SK-N-SH treated with all-trans-retinoic acid at 6 μM for 48 hours (cell line): ENCODE measurements around the gene L3MBTL1.

Source experiments
- ATAC-seq: fragments of 200-7000 bp; cut with Tn5 transposase; 3 replicates; pipeline ENCODE4 v1.9.1; 2020; ENCODE audit warnings: mild to moderate bottlenecking, moderate library complexity
- ARNTL ChIP-seq: fragments of 450-650 bp; formaldehyde crosslinking; IDR thresholded peaks from 2 replicates; pipeline ENCODE4 v1.5.0; 2020; ENCODE audit warnings: low read depth, mild to moderate bottlenecking, moderate library complexity, borderline replicate concordance
- BACH2 ChIP-seq: fragments of 250-450 bp; sonication (Bioruptor Pico); IDR thresholded peaks from 2 replicates; pipeline ENCODE4 v1.9.0; 2021; ENCODE audit warnings: mild to moderate bottlenecking, borderline replicate concordance
- CSDC2 ChIP-seq: fragments of 250-450 bp; sonication (Bioruptor Pico); IDR thresholded peaks from 2 replicates; pipeline ENCODE4 v1.5.0; 2020; ENCODE audit warnings: mild to moderate bottlenecking, moderate library complexity
- ESRRG ChIP-seq: fragments of 250-450 bp; sonication (Bioruptor Pico); IDR thresholded peaks from 2 replicates; pipeline ENCODE4 v1.6.1; 2021; ENCODE audit warnings: mild to moderate bottlenecking
- GLIS3 ChIP-seq: fragments of 250-450 bp; sonication (Bioruptor Pico); IDR thresholded peaks from 2 replicates; pipeline ENCODE4 v1.5.0; 2020; ENCODE audit warnings: mild to moderate bottlenecking, moderate library complexity
- ISL1 ChIP-seq: fragments of 250-450 bp; sonication (Bioruptor Pico); IDR thresholded peaks from 2 replicates; pipeline ENCODE4 v2.1.2; 2022; ENCODE audit warnings: mild to moderate bottlenecking, moderate library complexity
- OSR1 ChIP-seq: fragments of 250-450 bp; sonication (Bioruptor Pico); IDR thresholded peaks from 2 replicates; pipeline ENCODE4 v1.8.0; 2022; ENCODE audit warnings: moderate library complexity, mild to moderate bottlenecking, inconsistent platforms
- PPARA ChIP-seq: fragments of 250-450 bp; sonication (Bioruptor Pico); IDR thresholded peaks from 2 replicates; pipeline ENCODE4 v1.5.0; 2020; ENCODE audit warnings: mild to moderate bottlenecking, borderline replicate concordance
- RARB ChIP-seq: fragments of 250-450 bp; sonication (Bioruptor Pico); IDR thresholded peaks from 2 replicates; pipeline ENCODE4 v1.8.0; 2021; ENCODE audit warnings: mild to moderate bottlenecking, moderate library complexity
- SNAI2 ChIP-seq: fragments of 250-450 bp; sonication (Bioruptor Pico); IDR thresholded peaks from 2 replicates; pipeline ENCODE4 v1.5.0; 2020; ENCODE audit warnings: mild to moderate bottlenecking, moderate library complexity
- TCF4 ChIP-seq: fragments of 250-450 bp; sonication (Bioruptor Pico); IDR thresholded peaks from 2 replicates; pipeline ENCODE4 v1.8.0; 2021; ENCODE audit warnings: mild to moderate bottlenecking, moderate library complexity, borderline replicate concordance
- TOX ChIP-seq: fragments of 250-450 bp; sonication (Bioruptor Pico); IDR thresholded peaks from 2 replicates; pipeline ENCODE4 v1.8.0; 2021; ENCODE audit warnings: mild to moderate bottlenecking, moderate library complexity, borderline replicate concordance
- ZC3H10 ChIP-seq: fragments of 250-450 bp; sonication (Bioruptor Pico); IDR thresholded peaks from 2 replicates; pipeline ENCODE4 v1.5.1; 2021; ENCODE audit warnings: mild to moderate bottlenecking, moderate library complexity
- ZFP3 ChIP-seq: fragments of 250-450 bp; sonication (Bioruptor Pico); IDR thresholded peaks from 2 replicates; pipeline ENCODE4 v1.5.0; 2020; ENCODE audit warnings: mild to moderate bottlenecking, moderate library complexity
- ZFP30 ChIP-seq: fragments of 450-650 bp; formaldehyde crosslinking; IDR thresholded peaks from 2 replicates; pipeline ENCODE4 v1.5.0; 2022; ENCODE audit warnings: mild to moderate bottlenecking, moderate library complexity
- ZNF565 ChIP-seq: fragments of 450-650 bp; formaldehyde crosslinking; conservative IDR thresholded peaks from 2 replicates; pipeline ENCODE4 v1.5.0; 2020; ENCODE audit warnings: low read depth, mild to moderate bottlenecking, moderate library complexity
- ZNF70 ChIP-seq: fragments of 450-650 bp; formaldehyde crosslinking; IDR thresholded peaks from 2 replicates; pipeline ENCODE4 v1.5.0; 2020; ENCODE audit warnings: mild to moderate bottlenecking, moderate library complexity
- ZNF8 ChIP-seq: fragments of 450-650 bp; formaldehyde crosslinking; IDR thresholded peaks from 2 replicates; pipeline ENCODE4 v1.5.0; 2020; ENCODE audit warnings: mild to moderate bottlenecking, moderate library complexity
- TF ChIP-seq, protein P1 (sequence below): fragments of 250-450 bp; sonication (Bioruptor Pico); IDR thresholded peaks from 2 replicates; pipeline ENCODE4 v1.5.1; 2020; ENCODE audit warnings: low read depth, mild to moderate bottlenecking, moderate library complexity
- TF ChIP-seq, protein P2 (sequence below): fragments of 250-450 bp; sonication (Bioruptor Pico); IDR thresholded peaks from 2 replicates; pipeline ENCODE4 v1.8.0; 2021; ENCODE audit warnings: low read depth, mild to moderate bottlenecking, moderate library complexity, borderline replicate concordance
- TF ChIP-seq, protein P3 (sequence below): fragments of 250-450 bp; sonication (Bioruptor Pico); IDR thresholded peaks from 2 replicates; pipeline ENCODE4 v1.5.0; 2020; ENCODE audit warnings: mild to moderate bottlenecking, moderate library complexity
- TF ChIP-seq, protein P4 (sequence below): fragments of 250-450 bp; sonication (Bioruptor Pico); IDR thresholded peaks from 2 replicates; pipeline ENCODE4 v1.8.0; 2020; ENCODE audit warnings: mild to moderate bottlenecking, moderate library complexity, borderline replicate concordance
- TF ChIP-seq, protein P5 (sequence below): fragments of 250-450 bp; sonication (Bioruptor Pico); IDR thresholded peaks from 2 replicates; pipeline ENCODE4 v1.5.1; 2021; ENCODE audit warnings: mild to moderate bottlenecking, moderate library complexity

The L3MBTL1 gene

DNA sequence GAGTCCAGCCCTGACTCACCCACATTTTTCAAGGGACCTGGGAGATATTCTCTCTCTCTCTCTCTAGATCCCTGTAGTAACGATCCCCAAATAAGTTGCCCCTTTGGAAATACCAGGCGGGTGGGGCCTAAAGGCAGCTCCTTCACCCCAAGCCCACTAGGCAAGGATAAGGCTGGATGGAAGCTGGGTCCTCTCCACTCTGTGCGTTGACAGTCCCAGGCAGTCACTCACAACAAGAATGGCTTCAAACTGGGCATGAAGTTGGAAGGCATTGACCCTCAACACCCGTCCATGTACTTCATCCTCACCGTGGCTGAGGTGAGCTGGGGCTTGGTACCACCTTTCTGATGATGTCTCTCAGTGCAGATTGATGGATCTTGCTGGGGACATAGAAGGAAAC, 21.6 kb downstream of the L3MBTL1 start:
- TF ChIP-seq ZFP30 = no peak
- no peak for TF ChIP-seq ZNF70
- TF ChIP-seq ESRRG (CRISPR knock-in tag) = no peak
- no peak for TF ChIP-seq ZFP3 (CRISPR knock-in tag)
- TF ChIP-seq ZC3H10 (CRISPR knock-in tag) = no peak
- no peak for TF ChIP-seq TOX
- no peak for TF ChIP-seq ARNTL (CRISPR knock-in tag)
- no peak for TF ChIP-seq CSDC2 (CRISPR knock-in tag)
- TF ChIP-seq ISL1 (CRISPR knock-in tag) = no peak
- TF ChIP-seq ZNF8 = no peak
- TF ChIP-seq SNAI2 (CRISPR knock-in tag) = no peak
- no peak for TF ChIP-seq TCF4 (CRISPR knock-in tag)
- TF ChIP-seq, protein P1, sequence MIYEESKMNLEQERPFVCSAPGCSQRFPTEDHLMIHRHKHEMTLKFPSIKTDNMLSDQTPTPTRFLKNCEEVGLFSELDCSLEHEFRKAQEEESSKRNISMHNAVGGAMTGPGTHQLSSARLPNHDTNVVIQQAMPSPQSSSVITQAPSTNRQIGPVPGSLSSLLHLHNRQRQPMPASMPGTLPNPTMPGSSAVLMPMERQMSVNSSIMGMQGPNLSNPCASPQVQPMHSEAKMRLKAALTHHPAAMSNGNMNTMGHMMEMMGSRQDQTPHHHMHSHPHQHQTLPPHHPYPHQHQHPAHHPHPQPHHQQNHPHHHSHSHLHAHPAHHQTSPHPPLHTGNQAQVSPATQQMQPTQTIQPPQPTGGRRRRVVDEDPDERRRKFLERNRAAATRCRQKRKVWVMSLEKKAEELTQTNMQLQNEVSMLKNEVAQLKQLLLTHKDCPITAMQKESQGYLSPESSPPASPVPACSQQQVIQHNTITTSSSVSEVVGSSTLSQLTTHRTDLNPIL (CRISPR knock-in tag) = no peak
- TF ChIP-seq, protein P2, sequence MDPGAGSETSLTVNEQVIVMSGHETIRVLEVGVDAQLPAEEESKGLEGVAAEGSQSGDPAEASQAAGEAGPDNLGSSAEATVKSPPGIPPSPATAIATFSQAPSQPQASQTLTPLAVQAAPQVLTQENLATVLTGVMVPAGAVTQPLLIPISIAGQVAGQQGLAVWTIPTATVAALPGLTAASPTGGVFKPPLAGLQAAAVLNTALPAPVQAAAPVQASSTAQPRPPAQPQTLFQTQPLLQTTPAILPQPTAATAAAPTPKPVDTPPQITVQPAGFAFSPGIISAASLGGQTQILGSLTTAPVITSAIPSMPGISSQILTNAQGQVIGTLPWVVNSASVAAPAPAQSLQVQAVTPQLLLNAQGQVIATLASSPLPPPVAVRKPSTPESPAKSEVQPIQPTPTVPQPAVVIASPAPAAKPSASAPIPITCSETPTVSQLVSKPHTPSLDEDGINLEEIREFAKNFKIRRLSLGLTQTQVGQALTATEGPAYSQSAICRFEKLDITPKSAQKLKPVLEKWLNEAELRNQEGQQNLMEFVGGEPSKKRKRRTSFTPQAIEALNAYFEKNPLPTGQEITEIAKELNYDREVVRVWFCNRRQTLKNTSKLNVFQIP (CRISPR knock-in tag) = no peak
- TF ChIP-seq, protein P3, sequence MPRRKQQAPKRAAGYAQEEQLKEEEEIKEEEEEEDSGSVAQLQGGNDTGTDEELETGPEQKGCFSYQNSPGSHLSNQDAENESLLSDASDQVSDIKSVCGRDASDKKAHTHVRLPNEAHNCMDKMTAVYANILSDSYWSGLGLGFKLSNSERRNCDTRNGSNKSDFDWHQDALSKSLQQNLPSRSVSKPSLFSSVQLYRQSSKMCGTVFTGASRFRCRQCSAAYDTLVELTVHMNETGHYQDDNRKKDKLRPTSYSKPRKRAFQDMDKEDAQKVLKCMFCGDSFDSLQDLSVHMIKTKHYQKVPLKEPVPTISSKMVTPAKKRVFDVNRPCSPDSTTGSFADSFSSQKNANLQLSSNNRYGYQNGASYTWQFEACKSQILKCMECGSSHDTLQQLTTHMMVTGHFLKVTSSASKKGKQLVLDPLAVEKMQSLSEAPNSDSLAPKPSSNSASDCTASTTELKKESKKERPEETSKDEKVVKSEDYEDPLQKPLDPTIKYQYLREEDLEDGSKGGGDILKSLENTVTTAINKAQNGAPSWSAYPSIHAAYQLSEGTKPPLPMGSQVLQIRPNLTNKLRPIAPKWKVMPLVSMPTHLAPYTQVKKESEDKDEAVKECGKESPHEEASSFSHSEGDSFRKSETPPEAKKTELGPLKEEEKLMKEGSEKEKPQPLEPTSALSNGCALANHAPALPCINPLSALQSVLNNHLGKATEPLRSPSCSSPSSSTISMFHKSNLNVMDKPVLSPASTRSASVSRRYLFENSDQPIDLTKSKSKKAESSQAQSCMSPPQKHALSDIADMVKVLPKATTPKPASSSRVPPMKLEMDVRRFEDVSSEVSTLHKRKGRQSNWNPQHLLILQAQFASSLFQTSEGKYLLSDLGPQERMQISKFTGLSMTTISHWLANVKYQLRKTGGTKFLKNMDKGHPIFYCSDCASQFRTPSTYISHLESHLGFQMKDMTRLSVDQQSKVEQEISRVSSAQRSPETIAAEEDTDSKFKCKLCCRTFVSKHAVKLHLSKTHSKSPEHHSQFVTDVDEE = no peak
- TF ChIP-seq, protein P4, sequence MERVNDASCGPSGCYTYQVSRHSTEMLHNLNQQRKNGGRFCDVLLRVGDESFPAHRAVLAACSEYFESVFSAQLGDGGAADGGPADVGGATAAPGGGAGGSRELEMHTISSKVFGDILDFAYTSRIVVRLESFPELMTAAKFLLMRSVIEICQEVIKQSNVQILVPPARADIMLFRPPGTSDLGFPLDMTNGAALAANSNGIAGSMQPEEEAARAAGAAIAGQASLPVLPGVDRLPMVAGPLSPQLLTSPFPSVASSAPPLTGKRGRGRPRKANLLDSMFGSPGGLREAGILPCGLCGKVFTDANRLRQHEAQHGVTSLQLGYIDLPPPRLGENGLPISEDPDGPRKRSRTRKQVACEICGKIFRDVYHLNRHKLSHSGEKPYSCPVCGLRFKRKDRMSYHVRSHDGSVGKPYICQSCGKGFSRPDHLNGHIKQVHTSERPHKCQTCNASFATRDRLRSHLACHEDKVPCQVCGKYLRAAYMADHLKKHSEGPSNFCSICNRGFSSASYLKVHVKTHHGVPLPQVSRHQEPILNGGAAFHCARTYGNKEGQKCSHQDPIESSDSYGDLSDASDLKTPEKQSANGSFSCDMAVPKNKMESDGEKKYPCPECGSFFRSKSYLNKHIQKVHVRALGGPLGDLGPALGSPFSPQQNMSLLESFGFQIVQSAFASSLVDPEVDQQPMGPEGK (CRISPR knock-in tag) = no peak
- TF ChIP-seq, protein P5, sequence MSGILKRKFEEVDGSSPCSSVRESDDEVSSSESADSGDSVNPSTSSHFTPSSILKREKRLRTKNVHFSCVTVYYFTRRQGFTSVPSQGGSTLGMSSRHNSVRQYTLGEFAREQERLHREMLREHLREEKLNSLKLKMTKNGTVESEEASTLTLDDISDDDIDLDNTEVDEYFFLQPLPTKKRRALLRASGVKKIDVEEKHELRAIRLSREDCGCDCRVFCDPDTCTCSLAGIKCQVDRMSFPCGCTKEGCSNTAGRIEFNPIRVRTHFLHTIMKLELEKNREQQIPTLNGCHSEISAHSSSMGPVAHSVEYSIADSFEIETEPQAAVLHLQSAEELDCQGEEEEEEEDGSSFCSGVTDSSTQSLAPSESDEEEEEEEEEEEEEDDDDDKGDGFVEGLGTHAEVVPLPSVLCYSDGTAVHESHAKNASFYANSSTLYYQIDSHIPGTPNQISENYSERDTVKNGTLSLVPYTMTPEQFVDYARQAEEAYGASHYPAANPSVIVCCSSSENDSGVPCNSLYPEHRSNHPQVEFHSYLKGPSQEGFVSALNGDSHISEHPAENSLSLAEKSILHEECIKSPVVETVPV (CRISPR knock-in tag) = no peak
- no peak for ATAC-seq

DNA sequence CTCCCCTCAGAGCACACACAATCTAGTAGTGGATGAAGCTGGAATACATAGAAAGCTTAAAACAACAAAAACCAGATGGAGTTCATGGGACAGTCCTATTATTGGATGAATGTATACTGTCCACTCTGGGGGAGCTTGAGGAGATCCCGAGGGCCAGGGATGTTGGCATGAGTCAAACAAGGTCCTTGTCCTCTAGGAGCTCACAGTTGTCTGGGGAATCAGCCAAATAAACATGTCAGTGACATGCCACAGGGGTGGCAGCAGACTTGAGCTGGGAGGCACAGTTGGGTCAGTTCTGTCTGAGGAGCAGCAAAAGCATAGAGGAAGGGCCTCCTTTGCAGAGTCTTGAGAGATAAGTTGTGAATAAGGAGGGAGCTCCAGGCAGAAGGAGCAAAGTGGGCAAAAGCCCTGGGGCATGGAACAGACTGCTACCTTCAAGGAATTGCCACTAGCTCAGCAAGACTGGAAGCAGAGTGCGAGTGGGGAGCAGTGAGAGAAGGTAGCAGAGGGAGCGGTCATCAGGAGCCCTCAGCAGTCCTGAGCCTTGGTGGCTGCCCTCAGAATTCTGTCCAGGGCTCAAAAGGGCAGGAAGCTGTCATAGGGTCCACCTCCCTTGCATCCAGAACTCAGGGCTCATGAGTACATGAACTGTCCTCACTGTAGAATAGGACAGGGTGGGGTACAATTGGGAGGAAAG, 22.1 kb downstream of the L3MBTL1 start:
- no peak for ATAC-seq
- TF ChIP-seq, protein P5 (CRISPR knock-in tag) = no peak
- TF ChIP-seq SNAI2 (CRISPR knock-in tag) (no peak), ZFP30 (no peak), ZNF8 (no peak), RARB (CRISPR knock-in tag) (no peak), PPARA (CRISPR knock-in tag) (no peak), ARNTL (CRISPR knock-in tag) (no peak), ZNF565 (CRISPR knock-in tag) (no peak), TOX (no peak), OSR1 (no peak), BACH2 (CRISPR knock-in tag) (no peak), ESRRG (CRISPR knock-in tag) (no peak), GLIS3 (CRISPR knock-in tag) (no peak), TCF4 (CRISPR knock-in tag) (no peak)
- TF ChIP-seq, protein P2 (CRISPR knock-in tag) = no peak
